Stomach (tissue), 4 donors: ENCODE data around the gene SERTAD2.

Experiments used
- EP300 ChIP-seq: sonication (generic); formaldehyde crosslinking; IDR thresholded peaks from one replicate; pipeline ENCODE4 v1.6.1; 2017; ENCODE audit warnings: antibody characterized with exemption
- POLR2A ChIP-seq, 4 donors: fragments of 450-650 bp; IDR thresholded peaks; one replicate each; pipeline ENCODE4 v1.6.1; 2016; ENCODE audit warnings: antibody characterized with exemption in 4 of 4, control low read depth in 2 of 4, mild to moderate bottlenecking in 1 of 4, moderate library complexity in 1 of 4
- TF ChIP-seq, protein P1 (sequence below), 7 experiments: fragments of 450-650 bp in 4 of 7; fragments of 200-600 bp in 3 of 7; sonication (generic) in 3 of 7; IDR thresholded peaks; one replicate each; pipeline ENCODE4 v1.5.1; 2016 to 2019; ENCODE audit warnings: antibody characterized with exemption in 7 of 7, control low read depth in 2 of 7, mild to moderate bottlenecking in 1 of 7

DNA sequence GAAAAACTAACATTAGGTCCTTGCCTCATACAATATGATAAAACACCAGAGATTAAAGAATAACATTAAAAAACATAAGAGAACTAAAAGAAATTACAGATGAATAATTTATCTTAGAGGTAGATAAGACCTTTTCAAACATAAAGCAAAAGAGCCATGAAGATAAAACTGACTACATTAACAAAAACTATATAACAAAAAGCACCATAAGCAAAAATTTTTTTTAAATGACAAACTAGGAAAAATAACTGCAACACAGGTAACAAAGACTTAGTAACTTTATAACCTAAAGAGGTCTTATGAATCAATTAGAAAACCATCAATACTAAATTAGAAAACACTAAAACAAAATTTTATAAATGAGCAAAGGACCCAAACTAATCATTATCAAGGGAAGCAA lies 16.3 kb upstream of the SERTAD2 start:
- TF ChIP-seq, protein P1, sequence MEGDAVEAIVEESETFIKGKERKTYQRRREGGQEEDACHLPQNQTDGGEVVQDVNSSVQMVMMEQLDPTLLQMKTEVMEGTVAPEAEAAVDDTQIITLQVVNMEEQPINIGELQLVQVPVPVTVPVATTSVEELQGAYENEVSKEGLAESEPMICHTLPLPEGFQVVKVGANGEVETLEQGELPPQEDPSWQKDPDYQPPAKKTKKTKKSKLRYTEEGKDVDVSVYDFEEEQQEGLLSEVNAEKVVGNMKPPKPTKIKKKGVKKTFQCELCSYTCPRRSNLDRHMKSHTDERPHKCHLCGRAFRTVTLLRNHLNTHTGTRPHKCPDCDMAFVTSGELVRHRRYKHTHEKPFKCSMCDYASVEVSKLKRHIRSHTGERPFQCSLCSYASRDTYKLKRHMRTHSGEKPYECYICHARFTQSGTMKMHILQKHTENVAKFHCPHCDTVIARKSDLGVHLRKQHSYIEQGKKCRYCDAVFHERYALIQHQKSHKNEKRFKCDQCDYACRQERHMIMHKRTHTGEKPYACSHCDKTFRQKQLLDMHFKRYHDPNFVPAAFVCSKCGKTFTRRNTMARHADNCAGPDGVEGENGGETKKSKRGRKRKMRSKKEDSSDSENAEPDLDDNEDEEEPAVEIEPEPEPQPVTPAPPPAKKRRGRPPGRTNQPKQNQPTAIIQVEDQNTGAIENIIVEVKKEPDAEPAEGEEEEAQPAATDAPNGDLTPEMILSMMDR (IDR thresholded peaks at IDR 0.05): no peak
- TF ChIP-seq EP300: no peak
- TF ChIP-seq POLR2A (IDR thresholded peaks at IDR 0.05): no peak
